Measurements from ENCODE around the gene TUBA4B.

The TUBA4B gene

GRCh38 chr2:219289537-219290361 is 36.7 kb downstream of the TUBA4B start:
- TF ChIP-seq, protein P1, sequence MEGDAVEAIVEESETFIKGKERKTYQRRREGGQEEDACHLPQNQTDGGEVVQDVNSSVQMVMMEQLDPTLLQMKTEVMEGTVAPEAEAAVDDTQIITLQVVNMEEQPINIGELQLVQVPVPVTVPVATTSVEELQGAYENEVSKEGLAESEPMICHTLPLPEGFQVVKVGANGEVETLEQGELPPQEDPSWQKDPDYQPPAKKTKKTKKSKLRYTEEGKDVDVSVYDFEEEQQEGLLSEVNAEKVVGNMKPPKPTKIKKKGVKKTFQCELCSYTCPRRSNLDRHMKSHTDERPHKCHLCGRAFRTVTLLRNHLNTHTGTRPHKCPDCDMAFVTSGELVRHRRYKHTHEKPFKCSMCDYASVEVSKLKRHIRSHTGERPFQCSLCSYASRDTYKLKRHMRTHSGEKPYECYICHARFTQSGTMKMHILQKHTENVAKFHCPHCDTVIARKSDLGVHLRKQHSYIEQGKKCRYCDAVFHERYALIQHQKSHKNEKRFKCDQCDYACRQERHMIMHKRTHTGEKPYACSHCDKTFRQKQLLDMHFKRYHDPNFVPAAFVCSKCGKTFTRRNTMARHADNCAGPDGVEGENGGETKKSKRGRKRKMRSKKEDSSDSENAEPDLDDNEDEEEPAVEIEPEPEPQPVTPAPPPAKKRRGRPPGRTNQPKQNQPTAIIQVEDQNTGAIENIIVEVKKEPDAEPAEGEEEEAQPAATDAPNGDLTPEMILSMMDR (conservative IDR thresholded peaks at IDR 0.05; ENCODE audit: low read length), result no peak
- H3K4me3 ChIP-seq (ENCODE audit: low read length), result no peak overlapping the region
- DNase-seq (ENCODE audit: low read depth), result peak; percentile 88

DNA sequence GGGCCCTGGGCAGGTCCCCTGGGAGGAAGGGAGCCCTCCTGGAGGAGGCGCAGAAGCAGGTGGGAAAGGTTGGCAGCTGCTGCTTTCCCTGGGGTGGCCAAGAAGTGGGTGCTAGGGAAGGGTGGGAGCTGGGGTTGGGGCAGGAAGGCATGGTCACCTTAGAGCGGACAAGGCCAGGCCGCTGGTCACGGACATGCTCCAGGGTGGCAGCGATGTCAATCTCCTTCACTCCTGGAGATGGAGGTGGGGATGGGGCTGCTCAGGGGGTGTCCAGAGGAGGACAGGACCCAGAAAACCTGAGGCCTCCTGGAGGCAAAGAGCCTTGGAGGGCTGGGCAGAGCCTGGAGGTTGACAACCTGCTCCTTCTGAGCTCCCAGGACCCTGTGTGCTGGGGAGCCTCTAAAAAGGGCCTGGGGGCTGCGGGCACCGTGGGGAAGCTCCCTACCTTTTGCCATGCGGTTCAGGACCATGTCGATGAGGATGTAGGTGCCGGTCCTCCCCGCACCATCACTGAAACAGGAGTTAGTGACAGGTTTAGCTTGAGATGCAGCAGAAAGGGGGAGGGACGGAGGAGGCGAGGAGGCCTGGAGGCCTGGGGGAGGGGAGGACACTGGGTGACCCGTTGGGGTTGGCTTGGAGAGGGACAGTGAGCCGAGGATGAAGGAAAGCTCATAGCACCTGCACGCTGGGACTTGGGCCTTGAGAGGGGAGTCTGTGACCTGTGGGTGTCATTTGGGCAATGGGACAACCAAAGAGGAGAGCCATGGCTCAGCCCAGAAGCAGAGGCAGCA is 37.5 kb downstream of the TUBA4B start:
- H3K4me3 ChIP-seq (ENCODE audit: low read length), result no peak overlapping the region
- TF ChIP-seq, protein P1 (conservative IDR thresholded peaks at IDR 0.05; ENCODE audit: low read length), result no peak
- no peak for DNase-seq (ENCODE audit: low read depth)

DNA sequence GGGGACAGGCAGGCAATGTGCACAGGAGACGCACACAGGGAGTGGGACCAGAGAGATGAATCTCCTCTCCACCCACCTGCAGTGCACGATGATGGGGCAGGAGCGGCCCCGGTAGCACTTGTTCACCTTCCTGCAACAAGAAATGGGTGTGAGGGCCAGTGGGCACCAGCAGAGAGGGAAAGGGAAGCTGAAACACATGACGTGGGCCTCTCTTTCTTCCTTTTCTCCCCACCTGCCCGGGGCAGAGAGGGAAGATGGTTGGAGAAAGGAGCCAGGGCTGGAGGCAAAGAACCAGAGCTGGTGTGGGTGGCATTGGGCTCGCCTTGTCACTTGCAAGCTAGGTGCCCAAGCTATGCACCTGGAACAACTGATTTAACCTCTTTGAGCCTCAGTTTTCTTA is 38.4 kb downstream of the TUBA4B start:
- DNase-seq (ENCODE audit: low read depth), result no peak
- no peak overlapping the region for H3K4me3 ChIP-seq (ENCODE audit: low read length)
- TF ChIP-seq, protein P1 (conservative IDR thresholded peaks at IDR 0.05; ENCODE audit: low read length), result no peak

DNA sequence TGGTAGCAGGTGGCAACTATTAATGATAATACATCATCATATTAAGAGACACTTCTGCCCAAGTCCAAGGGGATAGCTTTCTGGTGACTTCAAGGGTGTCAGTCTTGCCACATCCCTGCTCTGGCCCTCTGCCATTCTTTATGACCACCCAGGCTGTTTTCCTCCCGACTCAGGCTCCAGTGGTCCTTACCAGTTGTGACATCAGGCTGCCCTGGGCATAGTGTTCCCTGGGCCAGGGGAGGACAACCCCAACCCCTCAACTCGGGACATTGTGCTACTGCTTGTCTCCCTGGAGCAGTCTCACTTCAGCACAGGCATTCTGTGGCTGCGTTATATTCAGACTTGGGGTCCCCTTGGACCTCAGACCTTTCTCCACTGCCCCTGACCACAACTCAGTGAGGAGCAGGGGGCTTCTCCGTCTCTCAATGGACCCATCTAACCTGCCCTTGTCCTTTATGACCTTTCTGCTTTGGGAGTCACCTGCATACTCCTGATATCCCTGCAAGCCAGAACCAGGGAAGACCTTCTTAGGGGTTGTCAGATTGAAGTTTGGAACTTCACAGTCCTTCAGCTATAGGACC is 39.0 kb downstream of the TUBA4B start:
- H3K4me3 ChIP-seq (ENCODE audit: low read length), result no peak overlapping the region
- TF ChIP-seq, protein P1 (conservative IDR thresholded peaks at IDR 0.05; ENCODE audit: low read length), result no peak
- no peak for DNase-seq (ENCODE audit: low read depth)

- no peak for DNase-seq (ENCODE audit: low read depth)
- no peak overlapping the region for H3K4me3 ChIP-seq (ENCODE audit: low read length)
- TF ChIP-seq, protein P1 (conservative IDR thresholded peaks at IDR 0.05; ENCODE audit: low read length), result no peak
Measured at GRCh38 chr2:219292616-219293015, 39.6 kb downstream of the TUBA4B start.

DNA sequence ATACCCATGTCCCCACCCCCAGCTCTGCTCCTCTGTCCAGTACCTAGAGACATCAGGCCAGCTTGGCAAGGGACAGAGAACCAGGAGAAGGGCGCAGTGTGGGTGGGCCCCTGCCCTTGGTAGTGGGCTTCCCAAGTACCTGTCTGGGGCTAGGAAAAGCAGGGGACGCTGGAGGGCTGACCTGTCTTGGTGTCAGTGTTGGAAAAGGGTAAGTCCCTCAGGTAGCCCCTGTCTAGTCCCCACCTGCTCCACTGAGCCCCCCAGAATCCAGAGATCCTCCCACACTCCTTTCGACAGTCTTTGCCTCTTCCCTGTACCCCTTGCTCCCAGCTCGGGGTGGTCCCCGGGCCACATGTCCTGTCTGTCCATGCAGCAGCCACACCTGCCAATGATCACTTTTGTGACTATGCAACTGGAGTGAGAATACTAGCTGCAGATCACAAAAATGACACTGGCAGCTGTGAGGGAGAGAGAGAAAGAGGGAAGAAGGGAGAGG is 40.7 kb downstream of the TUBA4B start:
- H3K4me3 ChIP-seq (ENCODE audit: low read length), result no peak overlapping the region
- no peak for DNase-seq (ENCODE audit: low read depth)
- TF ChIP-seq, protein P1 (conservative IDR thresholded peaks at IDR 0.05; ENCODE audit: low read length), result no peak
